Osteoblast (primary cell): Measurements from ENCODE around the gene SYCP3. TPM values are rescaled to one million over a fixed set of nuclear protein-coding genes. Genes with fewer than 3 reads are reported as not detected.

Experiments used
- DNase-seq: peaks from one replicate; pipeline ENCODE4 v3.0.0; 2011; ENCODE audit warnings: low spot score, mixed read lengths; ENCODE audit not compliant: insufficient read length; ENCODE audit errors: missing footprints
- H2AFZ ChIP-seq: 2 replicates; pipeline ENCODE4 v1.6.0; 2011; ENCODE audit warnings: mild to moderate bottlenecking, low read length
- H3K27ac ChIP-seq: 2 replicates; pipeline ENCODE4 v1.5.1; 2011; ENCODE audit warnings: mild to moderate bottlenecking, low read depth, low read length, moderate library complexity
- H3K27me3 ChIP-seq: 2 replicates; pipeline ENCODE4 v1.6.0; 2012; ENCODE audit warnings: mild to moderate bottlenecking, control low read depth, inconsistent platforms, low read length, moderate library complexity; ENCODE audit not compliant: insufficient read depth
- H3K36me3 ChIP-seq: 2 replicates; pipeline ENCODE4 v1.5.1; 2011; ENCODE audit warnings: mild to moderate bottlenecking, low read length, control low read depth, moderate library complexity; ENCODE audit not compliant: insufficient read depth
- H3K4me1 ChIP-seq: 2 replicates; pipeline ENCODE4 v1.5.1; 2011; ENCODE audit warnings: mild to moderate bottlenecking, low read length, control low read depth, moderate library complexity; ENCODE audit not compliant: insufficient read depth
- H3K4me2 ChIP-seq: 2 replicates; pipeline ENCODE4 v1.6.0; 2011; ENCODE audit warnings: mild to moderate bottlenecking, low read length; ENCODE audit not compliant: insufficient read depth
- H3K4me3 ChIP-seq: fragments of 200-600 bp; sonication (generic); 3 replicates; pipeline ENCODE4 v1.5.1; 2012; ENCODE audit warnings: mild to moderate bottlenecking, low read length, inconsistent platforms; ENCODE audit not compliant: insufficient read depth
- H3K79me2 ChIP-seq: 2 replicates; pipeline ENCODE4 v1.6.0; 2012; ENCODE audit warnings: mild to moderate bottlenecking, low read length, control low read depth, inconsistent platforms; ENCODE audit not compliant: insufficient read depth
- H3K9me3 ChIP-seq: 2 replicates; pipeline ENCODE4 v1.5.1; 2011; ENCODE audit warnings: low read depth, low read length, control low read depth
- H4K20me1 ChIP-seq: 2 replicates; pipeline ENCODE4 v1.6.0; 2012; ENCODE audit warnings: mild to moderate bottlenecking, low read length, control low read depth; ENCODE audit not compliant: insufficient read depth
- CTCF ChIP-seq: IDR thresholded peaks from 2 replicates; pipeline ENCODE4 v1.5.1; 2011; ENCODE audit warnings: mild to moderate bottlenecking, low read depth, low read length, moderate library complexity; ENCODE audit errors: extremely low read depth
- total RNA-seq: library from RNA; depleted of rRNA; stranded (reverse); fragments of >200 nt; gene quantifications from 2 replicates; pipeline ENCODE4 v1.2.3, GENCODE V29; 2012

SYCP3 gene
- total RNA-seq, 1 donor = 0.72 TPM

- H3K4me3 ChIP-seq = no peak overlapping the region
- peaks cover 26% of the 10 kb centered on the region for H3K4me1 ChIP-seq
- no peak for TF ChIP-seq CTCF
- H3K27me3 ChIP-seq = no peaks in the 10 kb centered on the region
- H3K79me2 ChIP-seq = no peaks in the 10 kb centered on the region
- H4K20me1 ChIP-seq = no peaks in the 10 kb centered on the region
- no peak overlapping the region for H3K4me2 ChIP-seq
- H3K27ac ChIP-seq = peak overlapping the region; percentile 85
- H3K36me3 ChIP-seq = peaks cover 3% of the 10 kb centered on the region
- no peaks in the 10 kb centered on the region for H3K9me3 ChIP-seq
- DNase-seq = no peak
- no peak overlapping the region for H2AFZ ChIP-seq
These were observed 43.9 kb upstream of the SYCP3 start for GRCh38 chr12:101783150-101783549.

GRCh38 chr12:101782273-101782731, 43.0 kb upstream of the SYCP3 start:
- no peaks in the 10 kb centered on the region for H4K20me1 ChIP-seq
- peaks cover 26% of the 10 kb centered on the region for H3K4me1 ChIP-seq
- peak overlapping the region; percentile 75 for H2AFZ ChIP-seq
- peak overlapping the region; percentile 69 for H3K4me2 ChIP-seq
- no peak for DNase-seq
- H3K9me3 ChIP-seq = no peaks in the 10 kb centered on the region
- peak overlapping the region; percentile 85 for H3K27ac ChIP-seq
- peaks cover 6% of the 10 kb centered on the region for H3K36me3 ChIP-seq
- no peak for TF ChIP-seq CTCF
- no peaks in the 10 kb centered on the region for H3K27me3 ChIP-seq
- H3K4me3 ChIP-seq = no peak overlapping the region
- H3K79me2 ChIP-seq = no peaks in the 10 kb centered on the region

DNA sequence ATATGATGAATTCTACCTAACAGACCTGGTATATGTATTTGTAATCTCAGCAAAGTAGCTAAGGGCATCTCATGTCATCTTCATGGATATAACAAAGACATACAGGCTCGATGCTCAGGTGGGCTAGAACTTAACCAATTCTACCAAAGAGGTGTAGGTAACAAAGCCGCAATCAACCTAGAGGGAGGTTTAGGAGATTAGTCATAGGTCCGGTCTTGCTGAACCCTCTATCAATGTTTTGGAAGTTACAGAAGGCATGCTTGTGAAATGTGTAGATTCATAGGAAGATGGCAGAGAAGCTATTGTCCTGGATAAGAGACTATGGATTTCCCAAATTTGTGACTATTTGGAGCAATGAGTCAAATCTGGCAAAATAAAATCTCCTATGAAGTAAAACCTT, 42.6 kb upstream of the SYCP3 start:
- no peak overlapping the region for H2AFZ ChIP-seq
- H3K27ac ChIP-seq = peak overlapping the region; percentile 85
- no peaks in the 10 kb centered on the region for H3K79me2 ChIP-seq
- H3K4me3 ChIP-seq = no peak overlapping the region
- H3K36me3 ChIP-seq = peaks cover 10% of the 10 kb centered on the region
- H3K9me3 ChIP-seq = no peaks in the 10 kb centered on the region
- no peak overlapping the region for H3K4me2 ChIP-seq
- no peaks in the 10 kb centered on the region for H3K27me3 ChIP-seq
- no peaks in the 10 kb centered on the region for H4K20me1 ChIP-seq
- H3K4me1 ChIP-seq = peaks cover 26% of the 10 kb centered on the region
- no peak for TF ChIP-seq CTCF
- DNase-seq = no peak

- Histone ChIP-seq H3K4me1 (peaks cover 21% of the 10 kb centered on the region), H3K27ac (no peak overlapping the region), H3K9me3 (no peaks in the 10 kb centered on the region), H3K27me3 (no peaks in the 10 kb centered on the region), H3K4me2 (no peak overlapping the region), H2AFZ (no peak overlapping the region), H3K36me3 (peaks cover 10% of the 10 kb centered on the region), H3K4me3 (no peak overlapping the region), H3K79me2 (no peaks in the 10 kb centered on the region), H4K20me1 (no peaks in the 10 kb centered on the region)
- no peak for DNase-seq
- TF ChIP-seq CTCF = no peak
These were observed 41.3 kb upstream of the SYCP3 start for GRCh38 chr12:101780599-101780998.
